ENCODE results near the gene SPO11. TPM values are rescaled to one million over a fixed set of nuclear protein-coding genes. Genes with fewer than 3 reads are reported as not detected.

SPO11 gene
- total and polyA plus RNA-seq, 2 experiments from 2014 or later: not detected

DNA sequence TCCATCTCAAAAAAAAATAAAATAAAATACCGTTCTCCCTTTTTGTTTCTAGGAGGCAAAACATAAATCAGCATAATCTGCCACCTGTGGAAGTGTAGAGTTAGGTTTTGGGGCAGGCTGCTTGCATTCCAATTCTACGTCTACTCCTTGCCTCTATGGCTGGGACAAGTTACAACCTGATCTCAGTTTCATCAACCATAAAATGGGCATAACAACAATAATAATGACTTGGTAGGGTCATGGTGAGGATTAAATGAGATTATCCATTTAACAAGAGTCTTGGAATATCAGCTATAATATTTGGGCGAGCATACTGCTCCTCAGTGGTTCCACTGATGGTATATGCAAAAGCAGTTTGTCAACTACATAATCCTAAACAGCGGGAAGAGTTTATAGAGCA, 17.8 kb downstream of the SPO11 start:
- 0 out of 2 replicates have a peak, but pooled peaks cover 8% of the 10 kb centered on the region for H3K4me1 ChIP-seq (ENCODE audit: insufficient read depth)
- peaks cover 12% of the 10 kb centered on the region for H3K79me2 ChIP-seq (replicated peaks; ENCODE audit: insufficient read depth)
- no peak overlapping the region for H3K27ac ChIP-seq (ENCODE audit: low read depth)
- no peaks in the 10 kb centered on the region for H4K20me1 ChIP-seq (replicated peaks; ENCODE audit: insufficient read depth)
- Mint-ChIP-seq H3K27me3 (ENCODE audit: insufficient read depth, low read depth, poor library complexity) (peaks cover 8% of the 10 kb centered on the region), H3K4me3 (no peak overlapping the region), H3K9me3 (peaks cover 2% of the 10 kb centered on the region; the same call in 1 of the 3 replicates), H3K27ac (no peak overlapping the region), H3K36me3 (ENCODE audit: low read depth) (peaks cover 3% of the 10 kb centered on the region; the same call in 1 of the 3 replicates), H3K4me1 (peaks cover 8% of the 10 kb centered on the region)
- no peak overlapping the region for H3K4me3 ChIP-seq
- H3K4me2 ChIP-seq: no peak overlapping the region
- no peak for TF ChIP-seq EZH2phosphoT487 (IDR thresholded peaks at IDR 0.05; ENCODE audit: unreplicated experiment)
- TF ChIP-seq, protein P1, sequence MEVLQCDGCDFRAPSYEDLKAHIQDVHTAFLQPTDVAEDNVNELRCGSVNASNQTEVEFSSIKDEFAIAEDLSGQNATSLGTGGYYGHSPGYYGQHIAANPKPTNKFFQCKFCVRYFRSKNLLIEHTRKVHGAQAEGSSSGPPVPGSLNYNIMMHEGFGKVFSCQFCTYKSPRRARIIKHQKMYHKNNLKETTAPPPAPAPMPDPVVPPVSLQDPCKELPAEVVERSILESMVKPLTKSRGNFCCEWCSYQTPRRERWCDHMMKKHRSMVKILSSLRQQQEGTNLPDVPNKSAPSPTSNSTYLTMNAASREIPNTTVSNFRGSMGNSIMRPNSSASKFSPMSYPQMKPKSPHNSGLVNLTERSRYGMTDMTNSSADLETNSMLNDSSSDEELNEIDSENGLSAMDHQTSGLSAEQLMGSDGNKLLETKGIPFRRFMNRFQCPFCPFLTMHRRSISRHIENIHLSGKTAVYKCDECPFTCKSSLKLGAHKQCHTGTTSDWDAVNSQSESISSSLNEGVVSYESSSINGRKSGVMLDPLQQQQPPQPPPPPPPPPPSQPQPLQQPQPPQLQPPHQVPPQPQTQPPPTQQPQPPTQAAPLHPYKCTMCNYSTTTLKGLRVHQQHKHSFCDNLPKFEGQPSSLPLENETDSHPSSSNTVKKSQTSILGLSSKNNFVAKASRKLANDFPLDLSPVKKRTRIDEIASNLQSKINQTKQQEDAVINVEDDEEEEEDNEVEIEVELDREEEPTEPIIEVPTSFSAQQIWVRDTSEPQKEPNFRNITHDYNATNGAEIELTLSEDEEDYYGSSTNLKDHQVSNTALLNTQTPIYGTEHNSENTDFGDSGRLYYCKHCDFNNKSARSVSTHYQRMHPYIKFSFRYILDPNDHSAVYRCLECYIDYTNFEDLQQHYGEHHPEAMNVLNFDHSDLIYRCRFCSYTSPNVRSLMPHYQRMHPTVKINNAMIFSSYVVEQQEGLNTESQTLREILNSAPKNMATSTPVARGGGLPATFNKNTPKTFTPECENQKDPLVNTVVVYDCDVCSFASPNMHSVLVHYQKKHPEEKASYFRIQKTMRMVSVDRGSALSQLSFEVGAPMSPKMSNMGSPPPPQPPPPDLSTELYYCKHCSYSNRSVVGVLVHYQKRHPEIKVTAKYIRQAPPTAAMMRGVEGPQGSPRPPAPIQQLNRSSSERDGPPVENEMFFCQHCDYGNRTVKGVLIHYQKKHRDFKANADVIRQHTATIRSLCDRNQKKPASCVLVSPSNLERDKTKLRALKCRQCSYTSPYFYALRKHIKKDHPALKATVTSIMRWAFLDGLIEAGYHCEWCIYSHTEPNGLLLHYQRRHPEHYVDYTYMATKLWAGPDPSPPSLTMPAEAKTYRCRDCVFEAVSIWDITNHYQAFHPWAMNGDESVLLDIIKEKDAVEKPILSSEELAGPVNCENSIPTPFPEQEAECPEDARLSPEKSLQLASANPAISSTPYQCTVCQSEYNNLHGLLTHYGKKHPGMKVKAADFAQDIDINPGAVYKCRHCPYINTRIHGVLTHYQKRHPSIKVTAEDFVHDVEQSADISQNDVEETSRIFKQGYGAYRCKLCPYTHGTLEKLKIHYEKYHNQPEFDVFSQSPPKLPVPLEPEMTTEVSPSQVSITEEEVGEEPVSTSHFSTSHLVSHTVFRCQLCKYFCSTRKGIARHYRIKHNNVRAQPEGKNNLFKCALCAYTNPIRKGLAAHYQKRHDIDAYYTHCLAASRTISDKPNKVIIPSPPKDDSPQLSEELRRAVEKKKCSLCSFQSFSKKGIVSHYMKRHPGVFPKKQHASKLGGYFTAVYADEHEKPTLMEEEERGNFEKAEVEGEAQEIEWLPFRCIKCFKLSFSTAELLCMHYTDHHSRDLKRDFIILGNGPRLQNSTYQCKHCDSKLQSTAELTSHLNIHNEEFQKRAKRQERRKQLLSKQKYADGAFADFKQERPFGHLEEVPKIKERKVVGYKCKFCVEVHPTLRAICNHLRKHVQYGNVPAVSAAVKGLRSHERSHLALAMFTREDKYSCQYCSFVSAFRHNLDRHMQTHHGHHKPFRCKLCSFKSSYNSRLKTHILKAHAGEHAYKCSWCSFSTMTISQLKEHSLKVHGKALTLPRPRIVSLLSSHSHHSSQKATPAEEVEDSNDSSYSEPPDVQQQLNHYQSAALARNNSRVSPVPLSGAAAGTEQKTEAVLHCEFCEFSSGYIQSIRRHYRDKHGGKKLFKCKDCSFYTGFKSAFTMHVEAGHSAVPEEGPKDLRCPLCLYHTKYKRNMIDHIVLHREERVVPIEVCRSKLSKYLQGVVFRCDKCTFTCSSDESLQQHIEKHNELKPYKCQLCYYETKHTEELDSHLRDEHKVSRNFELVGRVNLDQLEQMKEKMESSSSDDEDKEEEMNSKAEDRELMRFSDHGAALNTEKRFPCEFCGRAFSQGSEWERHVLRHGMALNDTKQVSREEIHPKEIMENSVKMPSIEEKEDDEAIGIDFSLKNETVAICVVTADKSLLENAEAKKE (CRISPR knock-in tag; IDR thresholded peaks at IDR 0.05): no peak
- no peak for TF ChIP-seq EZH2 (IDR thresholded peaks at IDR 0.05; ENCODE audit: low read depth, unreplicated experiment)
- TF ChIP-seq, protein P2, sequence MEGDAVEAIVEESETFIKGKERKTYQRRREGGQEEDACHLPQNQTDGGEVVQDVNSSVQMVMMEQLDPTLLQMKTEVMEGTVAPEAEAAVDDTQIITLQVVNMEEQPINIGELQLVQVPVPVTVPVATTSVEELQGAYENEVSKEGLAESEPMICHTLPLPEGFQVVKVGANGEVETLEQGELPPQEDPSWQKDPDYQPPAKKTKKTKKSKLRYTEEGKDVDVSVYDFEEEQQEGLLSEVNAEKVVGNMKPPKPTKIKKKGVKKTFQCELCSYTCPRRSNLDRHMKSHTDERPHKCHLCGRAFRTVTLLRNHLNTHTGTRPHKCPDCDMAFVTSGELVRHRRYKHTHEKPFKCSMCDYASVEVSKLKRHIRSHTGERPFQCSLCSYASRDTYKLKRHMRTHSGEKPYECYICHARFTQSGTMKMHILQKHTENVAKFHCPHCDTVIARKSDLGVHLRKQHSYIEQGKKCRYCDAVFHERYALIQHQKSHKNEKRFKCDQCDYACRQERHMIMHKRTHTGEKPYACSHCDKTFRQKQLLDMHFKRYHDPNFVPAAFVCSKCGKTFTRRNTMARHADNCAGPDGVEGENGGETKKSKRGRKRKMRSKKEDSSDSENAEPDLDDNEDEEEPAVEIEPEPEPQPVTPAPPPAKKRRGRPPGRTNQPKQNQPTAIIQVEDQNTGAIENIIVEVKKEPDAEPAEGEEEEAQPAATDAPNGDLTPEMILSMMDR (conservative IDR thresholded peaks at IDR 0.05; ENCODE audit: low read depth in 2 of 2): no peak
- no peak for TF ChIP-seq ZNF114 (CRISPR knock-in tag; IDR thresholded peaks at IDR 0.05)
- no peak for TF ChIP-seq JUNB (IDR thresholded peaks at IDR 0.05; ENCODE audit: unreplicated experiment)
- no peak for TF ChIP-seq STAT1 (IDR thresholded peaks at IDR 0.05; ENCODE audit: unreplicated experiment)
- TF ChIP-seq, protein P3, sequence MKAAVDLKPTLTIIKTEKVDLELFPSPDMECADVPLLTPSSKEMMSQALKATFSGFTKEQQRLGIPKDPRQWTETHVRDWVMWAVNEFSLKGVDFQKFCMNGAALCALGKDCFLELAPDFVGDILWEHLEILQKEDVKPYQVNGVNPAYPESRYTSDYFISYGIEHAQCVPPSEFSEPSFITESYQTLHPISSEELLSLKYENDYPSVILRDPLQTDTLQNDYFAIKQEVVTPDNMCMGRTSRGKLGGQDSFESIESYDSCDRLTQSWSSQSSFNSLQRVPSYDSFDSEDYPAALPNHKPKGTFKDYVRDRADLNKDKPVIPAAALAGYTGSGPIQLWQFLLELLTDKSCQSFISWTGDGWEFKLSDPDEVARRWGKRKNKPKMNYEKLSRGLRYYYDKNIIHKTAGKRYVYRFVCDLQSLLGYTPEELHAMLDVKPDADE (IDR thresholded peaks at IDR 0.05): no peak
- no peak for TF ChIP-seq POLR2AphosphoS5 (IDR thresholded peaks at IDR 0.05; ENCODE audit: low read depth)
- TF ChIP-seq CREB1 (CRISPR knock-in tag; IDR thresholded peaks at IDR 0.05; ENCODE audit: low read depth): no peak
- no peak for TF ChIP-seq NANOG (IDR thresholded peaks at IDR 0.05; ENCODE audit: borderline replicate concordance)
- TF ChIP-seq, protein P4, sequence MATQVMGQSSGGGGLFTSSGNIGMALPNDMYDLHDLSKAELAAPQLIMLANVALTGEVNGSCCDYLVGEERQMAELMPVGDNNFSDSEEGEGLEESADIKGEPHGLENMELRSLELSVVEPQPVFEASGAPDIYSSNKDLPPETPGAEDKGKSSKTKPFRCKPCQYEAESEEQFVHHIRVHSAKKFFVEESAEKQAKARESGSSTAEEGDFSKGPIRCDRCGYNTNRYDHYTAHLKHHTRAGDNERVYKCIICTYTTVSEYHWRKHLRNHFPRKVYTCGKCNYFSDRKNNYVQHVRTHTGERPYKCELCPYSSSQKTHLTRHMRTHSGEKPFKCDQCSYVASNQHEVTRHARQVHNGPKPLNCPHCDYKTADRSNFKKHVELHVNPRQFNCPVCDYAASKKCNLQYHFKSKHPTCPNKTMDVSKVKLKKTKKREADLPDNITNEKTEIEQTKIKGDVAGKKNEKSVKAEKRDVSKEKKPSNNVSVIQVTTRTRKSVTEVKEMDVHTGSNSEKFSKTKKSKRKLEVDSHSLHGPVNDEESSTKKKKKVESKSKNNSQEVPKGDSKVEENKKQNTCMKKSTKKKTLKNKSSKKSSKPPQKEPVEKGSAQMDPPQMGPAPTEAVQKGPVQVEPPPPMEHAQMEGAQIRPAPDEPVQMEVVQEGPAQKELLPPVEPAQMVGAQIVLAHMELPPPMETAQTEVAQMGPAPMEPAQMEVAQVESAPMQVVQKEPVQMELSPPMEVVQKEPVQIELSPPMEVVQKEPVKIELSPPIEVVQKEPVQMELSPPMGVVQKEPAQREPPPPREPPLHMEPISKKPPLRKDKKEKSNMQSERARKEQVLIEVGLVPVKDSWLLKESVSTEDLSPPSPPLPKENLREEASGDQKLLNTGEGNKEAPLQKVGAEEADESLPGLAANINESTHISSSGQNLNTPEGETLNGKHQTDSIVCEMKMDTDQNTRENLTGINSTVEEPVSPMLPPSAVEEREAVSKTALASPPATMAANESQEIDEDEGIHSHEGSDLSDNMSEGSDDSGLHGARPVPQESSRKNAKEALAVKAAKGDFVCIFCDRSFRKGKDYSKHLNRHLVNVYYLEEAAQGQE (IDR thresholded peaks at IDR 0.05; ENCODE audit: unreplicated experiment): no peak
- TF ChIP-seq ZNF331 (CRISPR knock-in tag; IDR thresholded peaks at IDR 0.05; ENCODE audit: low read depth): no peak
- ATAC-seq: no peak
- no peak for DNase-seq (ENCODE audit: low spot score)
- H3K9me2 ChIP-seq (ENCODE audit: insufficient read depth): no peaks in the 10 kb centered on the region
- no peak overlapping the region for H2AFZ ChIP-seq
- H3F3A ChIP-seq (replicated peaks; ENCODE audit: low read depth): no peaks in the 10 kb centered on the region
- H3K36me3 ChIP-seq (ENCODE audit: insufficient read depth): no peaks in the 10 kb centered on the region
- H3K27me3 ChIP-seq (ENCODE audit: insufficient read depth): 0 out of 2 replicates have a peak, but pooled peaks cover 6% of the 10 kb centered on the region

All from GM23338 (cell line).